Activated CD8-positive, alpha-beta memory T cell treated with anti-CD3 and anti-CD28 coated beads, Interleukin-2, amount 50 U/mL, for 1 hour (primary cell): Measurements from ENCODE around the gene C1QB.
A peak's percentile ranks its signal among the peaks of the same experiment; 100 is the strongest.
"Not testable (repeated sequence)": the region's sequence is repeated elsewhere in the genome, so short reads cannot be mapped to it uniquely, and the experiment has no call there.

ENCODE experiments used
- DNase-seq: peaks from one replicate; pipeline ENCODE4 v3.0.0-alpha.2; 2020; ENCODE audit errors: extremely low read depth

The C1QB gene

DNA sequence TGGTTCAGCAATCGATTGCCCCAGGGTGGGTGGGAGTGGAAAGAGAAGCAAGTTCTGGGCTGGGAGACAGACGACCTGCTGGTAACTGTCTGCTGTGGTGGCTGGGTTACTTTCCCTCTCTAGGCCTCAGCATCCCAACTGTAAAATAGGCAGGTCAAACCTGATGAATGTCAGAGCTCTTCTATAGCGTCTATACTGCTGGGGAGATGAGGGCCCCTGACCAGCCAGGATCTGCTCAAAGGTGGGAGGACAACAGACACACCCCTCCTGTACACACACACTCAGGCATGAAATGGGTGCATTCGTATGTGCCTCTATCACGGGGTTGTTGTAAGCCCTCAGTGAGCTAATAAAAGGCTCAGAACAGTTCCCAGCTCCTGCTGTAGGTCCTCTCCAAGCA is 44.9 kb downstream of the C1QB start:
- DNase-seq = no peak

- no peak for DNase-seq
Observed at GRCh38 chr1:22699681-22700520, 46.9 kb downstream of the C1QB start.

DNA sequence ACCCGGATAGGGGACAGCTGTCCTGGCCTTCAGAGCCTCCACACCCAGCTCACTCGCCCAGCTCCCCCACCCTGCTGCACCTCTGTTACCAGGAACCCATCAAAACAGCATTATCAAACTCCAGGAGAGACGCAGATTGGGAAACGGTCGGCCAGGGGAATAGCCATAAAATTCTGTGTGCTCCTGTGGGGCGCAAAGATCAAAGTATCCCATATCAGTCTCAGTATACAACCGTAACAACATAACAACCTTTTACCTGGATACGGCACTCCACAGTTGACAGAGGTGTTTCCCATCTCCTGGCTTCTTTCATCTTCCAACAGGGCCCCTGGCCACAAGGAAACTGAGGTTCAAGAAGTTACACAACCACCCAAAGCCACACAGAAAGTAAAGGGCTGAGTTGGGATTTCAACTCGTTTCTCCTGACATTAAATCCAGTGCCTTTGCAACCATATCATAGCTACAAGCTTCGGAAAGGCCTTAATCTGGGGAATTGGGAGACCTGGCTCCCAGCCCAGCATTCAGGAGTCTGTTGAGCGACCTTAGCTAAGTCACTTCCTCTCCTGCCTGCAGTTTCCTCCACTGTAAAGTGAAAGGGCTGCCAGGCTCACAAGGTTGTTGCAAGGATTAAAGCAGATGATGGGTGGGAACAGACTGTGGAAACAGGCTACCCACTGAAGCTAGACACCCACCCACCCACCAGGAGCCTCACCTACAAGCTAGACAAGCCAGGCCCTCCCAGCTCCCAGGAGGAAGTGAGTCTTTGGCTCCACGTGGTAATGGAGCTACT is 49.5 kb downstream of the C1QB start:
- no peak for DNase-seq

DNA sequence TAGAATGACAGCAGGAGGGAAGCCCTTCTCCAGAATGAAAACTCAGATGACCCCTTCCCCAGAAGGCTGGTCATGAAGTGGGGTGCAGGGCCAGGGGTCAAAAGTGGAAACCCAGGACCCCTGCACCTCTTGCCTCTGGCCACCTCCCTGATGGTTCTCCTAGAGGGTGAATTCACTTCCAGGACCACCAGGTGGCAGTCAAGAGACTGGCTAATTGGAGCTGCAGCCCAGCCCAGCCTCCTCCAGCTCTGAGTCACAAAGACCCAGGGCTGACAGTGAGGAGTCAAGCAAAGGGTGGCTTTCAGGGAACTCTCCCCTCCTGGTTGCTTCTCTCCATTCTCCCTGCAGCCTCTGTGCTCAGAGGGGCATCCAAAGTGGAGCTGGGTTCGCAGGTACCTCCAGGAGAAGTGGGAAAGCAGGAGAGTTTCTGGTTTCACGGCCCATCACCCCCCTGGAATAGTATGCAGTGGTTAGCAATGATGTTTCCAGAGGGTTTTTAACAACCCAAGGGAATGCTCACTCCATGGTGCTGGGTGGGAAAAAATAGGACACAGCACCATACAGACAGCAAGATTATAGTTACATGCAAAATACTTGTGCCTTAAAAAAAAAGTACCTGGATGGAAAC is 51.5 kb downstream of the C1QB start:
- DNase-seq = peak; percentile 10

- DNase-seq = no peak
Observed at GRCh38 chr1:22705586-22705985, 52.5 kb downstream of the C1QB start.

GRCh38 chr1:22706100-22706499 is 53.1 kb downstream of the C1QB start:
- DNase-seq = not testable (repeated sequence)

GRCh38 chr1:22708777-22709176 is 55.7 kb downstream of the C1QB start:
- no peak for DNase-seq

DNA sequence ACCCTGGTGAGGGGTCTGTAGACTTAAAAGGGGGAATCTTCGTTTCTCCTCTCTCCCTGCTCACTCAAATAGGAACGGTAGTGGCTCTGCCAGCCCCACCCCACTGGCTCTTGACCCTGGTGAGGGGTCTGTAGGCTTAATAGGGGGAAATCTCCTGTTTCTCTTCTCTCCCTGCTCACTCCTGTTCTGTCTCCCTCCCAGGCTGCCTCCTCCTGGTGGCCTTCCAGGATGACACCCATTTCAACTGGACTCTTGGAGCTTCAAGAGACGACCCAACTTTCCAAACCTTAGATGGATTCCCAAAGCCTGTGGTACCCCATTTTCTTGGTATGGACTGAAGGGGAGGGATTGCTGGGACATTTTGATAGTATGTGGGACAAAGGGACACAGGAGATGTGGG is 56.2 kb downstream of the C1QB start:
- DNase-seq = no peak

GRCh38 chr1:22709891-22710700 is 57.1 kb downstream of the C1QB start:
- DNase-seq = no peak

DNA sequence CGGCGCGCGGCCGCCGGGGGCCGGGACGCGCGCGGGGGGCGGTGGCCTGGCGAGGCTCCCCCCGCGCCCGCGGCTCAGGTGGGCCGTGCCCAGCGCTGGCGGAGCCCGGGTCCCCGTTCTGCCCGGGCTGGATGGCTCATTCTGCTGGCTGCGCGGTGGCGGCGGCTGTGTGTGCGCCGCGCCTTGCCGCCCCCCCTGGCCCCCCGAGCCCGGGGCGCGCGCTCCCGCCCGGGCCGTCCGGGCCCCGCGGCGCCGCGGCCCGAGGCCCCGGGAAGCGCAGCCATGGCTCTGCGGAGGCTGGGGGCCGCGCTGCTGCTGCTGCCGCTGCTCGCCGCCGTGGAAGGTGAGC is 57.6 kb downstream of the C1QB start, which contains the start of gene EPHB2:
TSS of gene EPHB2 (plus strand) at position 139 of the 349 bp plus-strand sequence. CDS start at position 283, 144 bp downstream.
- no peak for DNase-seq

GRCh38 chr1:22711071-22711470 is 58.0 kb downstream of the C1QB start:
- DNase-seq = no peak
